MM.1S (cell line): ENCODE results near the gene TMEM178B.

Source experiments
- DNase-seq: peaks from one replicate; pipeline ENCODE4 v3.0.0-alpha.2; 2015
- H2AFZ ChIP-seq: fragments of 300-600 bp; sonication (generic); 2 replicates; pipeline ENCODE4 v1.6.0; 2016; ENCODE audit warnings: antibody characterized with exemption, low read length
- H3F3A ChIP-seq: fragments of 300-600 bp; sonication (generic); 2 replicates; pipeline ENCODE4 v1.6.1; 2016; ENCODE audit warnings: mild to moderate bottlenecking, antibody characterized with exemption, low read length, moderate library complexity, mixed read lengths; ENCODE audit not compliant: insufficient read depth
- H3K27ac ChIP-seq: fragments of 300-600 bp; sonication (generic); 2 replicates; pipeline ENCODE4 v1.5.1; 2016; ENCODE audit warnings: mild to moderate bottlenecking, low read length
- H3K27me3 ChIP-seq: fragments of 300-600 bp; sonication (generic); replicated peaks from 2 replicates; pipeline ENCODE4 v1.6.0; 2016; ENCODE audit warnings: low read length; ENCODE audit not compliant: insufficient read depth
- H3K36me3 ChIP-seq: fragments of 300-600 bp; sonication (generic); replicated peaks from 2 replicates; pipeline ENCODE4 v1.6.1; 2016; ENCODE audit warnings: mild to moderate bottlenecking, low read length, mixed read lengths; ENCODE audit not compliant: insufficient read depth
- H3K4me1 ChIP-seq: fragments of 300-600 bp; sonication (generic); 2 replicates; pipeline ENCODE4 v1.6.1; 2016; ENCODE audit warnings: low read length, mixed read lengths
- H3K4me2 ChIP-seq: fragments of 300-600 bp; sonication (generic); 2 replicates; pipeline ENCODE4 v1.6.0; 2016; ENCODE audit warnings: low read depth, low read length
- H3K4me3 ChIP-seq: fragments of 300-600 bp; sonication (generic); 2 replicates; pipeline ENCODE4 v1.5.1; 2016; ENCODE audit warnings: low read length, mixed read lengths
- H3K79me2 ChIP-seq: fragments of 300-600 bp; sonication (generic); 2 replicates; pipeline ENCODE4 v1.6.1; 2016; ENCODE audit warnings: mixed run types, low read length, mixed read lengths
- H3K9ac ChIP-seq: fragments of 300-600 bp; sonication (generic); 2 replicates; pipeline ENCODE4 v1.6.1; 2016; ENCODE audit warnings: low read length, mixed read lengths
- H3K9me2 ChIP-seq: fragments of 300-600 bp; sonication (generic); replicated peaks from 2 replicates; pipeline ENCODE4 v1.6.1; 2016; ENCODE audit warnings: mild to moderate bottlenecking, low read length, mixed read lengths; ENCODE audit not compliant: insufficient read depth
- H3K9me3 ChIP-seq: fragments of 300-600 bp; sonication (generic); replicated peaks from 2 replicates; pipeline ENCODE4 v1.6.1; 2016; ENCODE audit warnings: mild to moderate bottlenecking, low read length, mixed read lengths; ENCODE audit not compliant: insufficient read depth
- H4K20me1 ChIP-seq: fragments of 300-600 bp; sonication (generic); 2 replicates; pipeline ENCODE4 v1.6.1; 2016; ENCODE audit warnings: mild to moderate bottlenecking, low read length, moderate library complexity, mixed read lengths; ENCODE audit not compliant: insufficient read depth
- EZH2 ChIP-seq: fragments of 300-600 bp; sonication (generic); optimal IDR thresholded peaks from 2 replicates; pipeline ENCODE3; 2017; ENCODE audit warnings: low read depth, mild to moderate bottlenecking, antibody characterized with exemption, low read length, mixed read lengths
- EZH2phosphoT487 ChIP-seq: fragments of 300-600 bp; sonication (generic); IDR thresholded peaks from 2 replicates; pipeline ENCODE4 v1.6.1; 2018; ENCODE audit warnings: antibody characterized with exemption, low read length
- TF ChIP-seq, protein P1 (sequence below): fragments of 300-600 bp; sonication (generic); IDR thresholded peaks from 2 replicates; pipeline ENCODE4 v1.5.1; 2016; ENCODE audit warnings: antibody characterized with exemption, low read length, mixed read lengths

Gene TMEM178B

DNA sequence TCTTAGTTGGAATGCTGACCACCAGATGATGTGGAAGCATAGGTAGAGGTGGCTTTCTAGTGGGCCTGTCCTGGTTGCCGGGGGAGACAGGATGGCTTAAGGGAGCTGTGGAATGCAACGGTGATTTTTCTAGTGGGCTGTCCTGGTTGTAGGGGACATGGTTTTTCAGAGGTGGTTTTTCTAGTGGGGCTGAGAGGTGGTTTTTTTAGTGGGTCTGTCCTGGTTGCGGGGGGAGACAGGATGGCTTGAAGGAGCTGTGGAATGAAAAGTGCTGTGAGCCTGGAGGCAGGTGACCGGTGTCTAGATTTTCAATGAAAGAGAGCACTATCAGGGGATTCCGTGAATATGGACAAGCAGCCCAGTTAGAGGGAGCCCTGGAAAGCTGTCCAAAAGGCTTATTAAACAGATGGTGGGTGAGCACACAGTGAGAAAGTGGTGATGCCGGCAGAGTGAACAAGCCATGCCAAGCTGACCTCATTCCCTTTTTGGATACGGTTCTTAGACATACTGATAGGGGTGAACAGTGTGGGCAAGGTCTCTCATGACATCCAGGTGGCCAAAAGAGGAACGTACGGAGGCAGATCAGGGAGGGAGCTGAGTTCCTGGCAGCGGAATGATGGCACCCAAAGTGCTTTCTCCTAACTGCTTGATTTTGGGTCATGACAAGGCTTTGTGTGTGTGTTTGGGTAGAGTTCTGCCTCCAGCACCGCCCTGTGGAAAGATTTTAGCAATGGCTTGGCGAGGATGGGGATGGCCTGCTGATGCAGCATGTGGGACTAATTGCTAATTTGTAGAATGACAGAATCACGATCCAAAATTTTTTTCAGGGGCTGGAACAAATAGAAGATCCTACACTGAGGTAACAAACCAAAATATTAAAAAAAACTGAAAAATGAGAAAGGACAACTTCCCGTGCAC is 126.6 kb downstream of the TMEM178B start:
- no peak for TF ChIP-seq EZH2
- no peak for TF ChIP-seq EZH2phosphoT487
- TF ChIP-seq, protein P1, sequence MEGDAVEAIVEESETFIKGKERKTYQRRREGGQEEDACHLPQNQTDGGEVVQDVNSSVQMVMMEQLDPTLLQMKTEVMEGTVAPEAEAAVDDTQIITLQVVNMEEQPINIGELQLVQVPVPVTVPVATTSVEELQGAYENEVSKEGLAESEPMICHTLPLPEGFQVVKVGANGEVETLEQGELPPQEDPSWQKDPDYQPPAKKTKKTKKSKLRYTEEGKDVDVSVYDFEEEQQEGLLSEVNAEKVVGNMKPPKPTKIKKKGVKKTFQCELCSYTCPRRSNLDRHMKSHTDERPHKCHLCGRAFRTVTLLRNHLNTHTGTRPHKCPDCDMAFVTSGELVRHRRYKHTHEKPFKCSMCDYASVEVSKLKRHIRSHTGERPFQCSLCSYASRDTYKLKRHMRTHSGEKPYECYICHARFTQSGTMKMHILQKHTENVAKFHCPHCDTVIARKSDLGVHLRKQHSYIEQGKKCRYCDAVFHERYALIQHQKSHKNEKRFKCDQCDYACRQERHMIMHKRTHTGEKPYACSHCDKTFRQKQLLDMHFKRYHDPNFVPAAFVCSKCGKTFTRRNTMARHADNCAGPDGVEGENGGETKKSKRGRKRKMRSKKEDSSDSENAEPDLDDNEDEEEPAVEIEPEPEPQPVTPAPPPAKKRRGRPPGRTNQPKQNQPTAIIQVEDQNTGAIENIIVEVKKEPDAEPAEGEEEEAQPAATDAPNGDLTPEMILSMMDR, result no peak
- Histone ChIP-seq H3F3A (no peaks in the 10 kb centered on the region), H3K4me1 (no peaks in the 10 kb centered on the region), H3K9ac (no peak overlapping the region), H3K4me2 (no peak overlapping the region), H3K27me3 (no peaks in the 10 kb centered on the region), H3K9me2 (no peaks in the 10 kb centered on the region), H3K4me3 (no peak overlapping the region), H4K20me1 (no peaks in the 10 kb centered on the region), H3K27ac (no peak overlapping the region), H2AFZ (no peak overlapping the region), H3K36me3 (no peaks in the 10 kb centered on the region), H3K79me2 (no peaks in the 10 kb centered on the region), H3K9me3 (no peaks in the 10 kb centered on the region)
- DNase-seq, result no peak

DNA sequence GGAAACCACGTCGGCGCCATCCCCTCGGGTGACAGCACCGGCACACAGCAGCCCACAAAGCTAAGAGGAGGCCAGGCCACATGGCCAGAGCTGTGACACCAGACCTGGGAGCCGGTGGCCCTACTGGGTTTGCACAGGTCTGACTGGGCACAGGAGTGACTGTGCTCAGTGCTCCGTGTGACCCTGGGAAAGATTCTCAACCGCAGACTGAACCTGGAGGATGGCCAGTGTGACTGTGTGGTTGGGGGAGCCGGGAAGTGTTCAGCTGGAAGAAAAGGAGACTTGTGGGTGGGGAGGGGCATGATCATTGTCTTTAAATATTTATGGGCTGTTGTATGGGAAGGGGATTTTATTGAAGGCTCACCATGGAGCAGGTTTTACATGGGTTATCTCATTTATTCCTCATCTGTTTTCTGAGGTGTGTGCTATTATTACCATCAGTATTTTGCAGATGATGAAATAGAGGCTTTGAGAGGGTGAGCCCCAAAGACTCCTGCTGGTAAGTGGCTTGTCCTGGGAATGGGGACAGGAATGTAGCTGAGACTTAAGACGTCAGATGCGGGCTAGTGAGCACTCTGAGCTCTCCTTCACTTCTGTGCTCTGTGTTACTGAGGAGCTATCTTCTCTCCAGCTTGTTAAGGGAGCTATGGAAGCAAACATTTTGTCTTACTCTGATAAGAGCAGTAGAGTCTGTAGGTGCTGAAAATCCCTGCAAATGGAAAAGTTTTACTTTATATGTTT is 127.5 kb downstream of the TMEM178B start:
- Histone ChIP-seq H3K9me2 (no peaks in the 10 kb centered on the region), H3F3A (no peaks in the 10 kb centered on the region), H3K9ac (no peak overlapping the region), H3K9me3 (no peaks in the 10 kb centered on the region), H4K20me1 (no peaks in the 10 kb centered on the region), H3K79me2 (no peaks in the 10 kb centered on the region), H3K4me1 (no peaks in the 10 kb centered on the region), H3K27me3 (no peaks in the 10 kb centered on the region), H3K4me3 (no peak overlapping the region), H3K27ac (no peak overlapping the region), H2AFZ (no peak overlapping the region), H3K4me2 (no peak overlapping the region), H3K36me3 (no peaks in the 10 kb centered on the region)
- no peak for TF ChIP-seq EZH2
- TF ChIP-seq, protein P1, result no peak
- no peak for TF ChIP-seq EZH2phosphoT487
- DNase-seq, result no peak

DNA sequence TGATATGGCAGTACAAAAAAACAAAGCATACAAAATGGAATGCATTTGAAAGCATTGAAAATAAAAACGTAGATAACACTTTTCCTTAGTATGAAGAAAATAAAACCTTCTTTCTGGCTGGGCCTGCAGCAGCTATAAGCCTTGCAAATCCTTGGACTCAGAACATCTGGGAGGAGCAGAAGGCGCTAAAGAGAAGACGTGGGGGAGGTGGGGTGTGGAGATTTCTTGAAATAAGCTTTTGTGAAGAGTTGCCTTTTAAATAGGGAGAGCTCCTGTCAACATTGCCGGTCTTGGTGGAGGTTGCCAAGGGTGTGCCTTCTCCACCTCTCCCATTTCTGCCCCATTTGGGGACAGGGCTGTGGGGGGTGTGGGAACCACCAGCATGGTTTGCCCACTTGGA is 128.7 kb downstream of the TMEM178B start:
- Histone ChIP-seq H3K27ac (no peak overlapping the region), H3K36me3 (no peaks in the 10 kb centered on the region)

More for the DNA sequence above, 128.7 kb downstream of the TMEM178B start:
- Histone ChIP-seq H3K4me1 (no peaks in the 10 kb centered on the region), H3K4me3 (no peak overlapping the region), H3K27me3 (no peaks in the 10 kb centered on the region), H2AFZ (no peak overlapping the region), H3F3A (no peaks in the 10 kb centered on the region), H3K9me3 (no peaks in the 10 kb centered on the region), H3K79me2 (no peaks in the 10 kb centered on the region), H4K20me1 (no peaks in the 10 kb centered on the region), H3K9me2 (no peaks in the 10 kb centered on the region), H3K9ac (no peak overlapping the region), H3K4me2 (no peak overlapping the region)
- TF ChIP-seq, protein P1, result no peak
- no peak for TF ChIP-seq EZH2
- DNase-seq, result no peak
